K562 (cell line): ENCODE results near the gene PDCD1. TPM values are rescaled to one million over a fixed set of nuclear protein-coding genes. Genes with fewer than 3 reads are reported as not detected.
A peak's percentile ranks its signal among the peaks of the same experiment; 100 is the strongest.

ENCODE experiments used
- CAMTA2 ChIP-seq: fragments of 250-450 bp; sonication (Bioruptor Pico); conservative IDR thresholded peaks from 2 replicates; pipeline ENCODE4 v1.5.1; 2022
- E2F8 ChIP-seq: fragments of 450-650 bp; IDR thresholded peaks from 2 replicates; pipeline ENCODE4 v1.7.1; 2018; ENCODE audit warnings: mild to moderate bottlenecking, low read depth; ENCODE audit not compliant: partially characterized antibody
- ESRRA ChIP-seq: fragments of 450-650 bp; IDR thresholded peaks from 2 replicates; pipeline ENCODE4 v1.6.1; 2014; ENCODE audit warnings: low read depth, mild to moderate bottlenecking, moderate library complexity, borderline replicate concordance
- ESRRB ChIP-seq: fragments of 250-450 bp; sonication (Bioruptor Pico); IDR thresholded peaks from 2 replicates; pipeline ENCODE4 v1.5.0; 2020; ENCODE audit warnings: mild to moderate bottlenecking, moderate library complexity, borderline replicate concordance
- FOXA1 ChIP-seq: fragments of 450-650 bp; IDR thresholded peaks from 2 replicates; pipeline ENCODE4 v1.6.1; 2016; ENCODE audit warnings: mild to moderate bottlenecking, borderline replicate concordance
- JUND ChIP-seq, 2 experiments: IDR thresholded peaks; 2 replicates in 1 of 2; 3 replicates in 1 of 2; pipeline ENCODE4 v1.6.1; 2011; ENCODE audit warnings: borderline replicate concordance in 2 of 2, low read depth in 2 of 2, low read length in 2 of 2, improper control_type of control experiment in 1 of 2, missing biosample characterization in 1 of 2, missing genetic modification characterization in 1 of 2, missing genetic modification reagents in 1 of 2
- MAFF ChIP-seq: IDR thresholded peaks from 2 replicates; pipeline ENCODE4 v1.6.1; 2012; ENCODE audit warnings: low read length, improper control_type of control experiment
- MCM7 ChIP-seq, 2 experiments: fragments of 450-650 bp; IDR thresholded peaks; 2 replicates each; pipeline ENCODE4 v1.6.1; 2016 to 2018
- MLLT1 ChIP-seq, 2 experiments: fragments of 450-650 bp; IDR thresholded peaks; 2 replicates each; pipeline ENCODE4 v1.6.1; 2016
- NFE2 ChIP-seq: IDR thresholded peaks from 2 replicates; pipeline ENCODE4 v1.6.1; 2014; ENCODE audit warnings: antibody characterized with exemption, low read depth
- NR0B1 ChIP-seq: fragments of 450-650 bp; IDR thresholded peaks from one replicate; pipeline ENCODE4 v1.6.1; 2018; ENCODE audit warnings: mild to moderate bottlenecking, moderate library complexity; ENCODE audit not compliant: partially characterized antibody
- PATZ1 ChIP-seq: fragments of 250-450 bp; sonication (Bioruptor Pico); IDR thresholded peaks from 2 replicates; pipeline ENCODE4 v1.5.0; 2020; ENCODE audit warnings: mild to moderate bottlenecking, borderline replicate concordance
- PKNOX1 ChIP-seq: fragments of 450-650 bp; IDR thresholded peaks from 2 replicates; pipeline ENCODE4 v1.6.1; 2016
- PURB ChIP-seq: sonication (generic); formaldehyde crosslinking; IDR thresholded peaks from 2 replicates; pipeline ENCODE4 v1.9.0; 2021; ENCODE audit warnings: low read depth, mild to moderate bottlenecking, missing genetic modification reagents
- SRSF9 ChIP-seq: fragments of 200-400 bp; formaldehyde crosslinking; IDR thresholded peaks from 2 replicates; pipeline ENCODE4 v1.6.1; 2017; ENCODE audit warnings: low read depth, low read length, borderline replicate concordance
- TCF3 ChIP-seq: sonication (generic); formaldehyde crosslinking; IDR thresholded peaks from 2 replicates; pipeline ENCODE4 v1.4.0; 2020; ENCODE audit warnings: mild to moderate bottlenecking, missing genetic modification reagents
- ZFP1 ChIP-seq: fragments of 450-650 bp; formaldehyde crosslinking; IDR thresholded peaks from 2 replicates; pipeline ENCODE4 v1.4.0; 2020; ENCODE audit warnings: mild to moderate bottlenecking, mixed read lengths
- ZNF589 ChIP-seq: fragments of 200-800 bp; sonication (Bioruptor generic); IDR thresholded peaks from 2 replicates; pipeline ENCODE4 v1.6.1; 2016; ENCODE audit warnings: low read depth, missing genetic modification characterization, missing compliant biosample characterization
- polyA plus RNA-seq, 8 experiments: library from polyadenylated mRNA; depleted of rRNA in 4 of 8; stranded (reverse) in 5 of 8; unstranded in 3 of 8; fragments of >200 nt; fragmentation: Nextera tagmentation in 2 of 8; fragmentation: Illumina TruSeq in 1 of 8; extraction: Ambion mirVana in 2 of 8; extraction: Trizol in 1 of 8; gene quantifications; 2 replicates each; pipeline versions ENCODE4 v1.2.1 to v1.2.3, GENCODE V29; 2011 to 2014; ENCODE audit warnings: inconsistent platforms in 1 of 8, missing spikeins in 1 of 8
- total RNA-seq, 7 experiments: library from RNA; depleted of rRNA in 6 of 7; stranded (reverse); fragments of >200 nt in 6 of 7; fragmentation: Illumina TruSeq in 2 of 7; extraction: Trizol in 2 of 7; gene quantifications; 2 replicates each; pipeline versions ENCODE4 v1.2.1 to v1.2.3, GENCODE V29; 2011 to 2021; ENCODE audit warnings: low replicate concordance in 1 of 7

PDCD1 gene
- total and polyA plus RNA-seq, 9 of the 15 experiments (the other 6 are each of a cell fraction or from before 2014, with no cell fraction given), result 0.15 to 2.5 (median 1.0) TPM; not detected in 2

GRCh38 chr2:241892299-241893137, 33.8 kb upstream of the PDCD1 start (continued):
- no peak for TF ChIP-seq PURB (CRISPR knock-in tag)
- no peak for TF ChIP-seq E2F8
- no peak for TF ChIP-seq ZFP1 (CRISPR knock-in tag)
- TF ChIP-seq PKNOX1, result peak; percentile 74
- no peak for TF ChIP-seq PATZ1 (CRISPR knock-in tag)
- peak; percentile 76 for TF ChIP-seq JUND (IDR thresholded peaks at IDR 0.05; ENCODE audit: borderline replicate concordance, low read depth, low read length)
- TF ChIP-seq JUND (tag; IDR thresholded peaks at IDR 0.05; ENCODE audit: borderline replicate concordance, low read depth, low read length), result peak; percentile 83; the same call in 2 of the 3 replicates
- no peak for TF ChIP-seq FOXA1
- TF ChIP-seq SRSF9, result no peak
- TF ChIP-seq ESRRA, result peak; percentile 70; the same call in 1 of the 2 replicates
- no peak for TF ChIP-seq MCM7 (IDR thresholded peaks at IDR 0.05)
- TF ChIP-seq NR0B1, result no peak
- peak; percentile 78 for TF ChIP-seq TCF3
- TF ChIP-seq NFE2, result peak; percentile 98
- TF ChIP-seq MAFF, result peak; percentile 57; the same call in 1 of the 2 replicates
- no peak for TF ChIP-seq CAMTA2 (CRISPR knock-in tag)
- TF ChIP-seq MLLT1 (IDR thresholded peaks at IDR 0.05), result no peak
- no peak for TF ChIP-seq ESRRB (CRISPR knock-in tag)
- no peak for TF ChIP-seq ZNF589 (CRISPR knock-in tag)
